Activated naive CD8-positive, alpha-beta T cell treated with anti-CD3 and anti-CD28 coated beads, Interleukin-2, amount 50 U/mL, for 24 hours (primary cell): ENCODE measurements around the gene COL6A1.
A peak's percentile ranks its signal among the peaks of the same experiment; 100 is the strongest.

Experiments
- ATAC-seq: fragments of 150-1000 bp; cut with Tn5 transposase; one replicate; pipeline ENCODE4 v1.10.0; 2021
- DNase-seq: peaks from one replicate; pipeline ENCODE4 v3.0.0; 2021
- H3K27ac Mint-ChIP-seq: one replicate; pipeline ENCODE4 v1.8.0; 2021; ENCODE audit warnings: mild to moderate bottlenecking, mixed read lengths
- H3K27me3 Mint-ChIP-seq: one replicate; pipeline ENCODE4 v1.8.0; 2021; ENCODE audit warnings: mixed read lengths
- H3K36me3 Mint-ChIP-seq: one replicate; pipeline ENCODE4 v1.8.0; 2021; ENCODE audit warnings: low read depth, mixed read lengths
- H3K4me1 Mint-ChIP-seq: one replicate; pipeline ENCODE4 v1.8.0; 2021; ENCODE audit warnings: mixed read lengths
- H3K4me3 Mint-ChIP-seq: one replicate; pipeline ENCODE4 v1.8.0; 2021; ENCODE audit warnings: mild to moderate bottlenecking, moderate library complexity, mixed read lengths
- H3K9me3 Mint-ChIP-seq: one replicate; pipeline ENCODE4 v1.8.0; 2021; ENCODE audit warnings: mixed read lengths

COL6A1 gene

GRCh38 chr21:46051821-46052675 lies 70.5 kb downstream of the COL6A1 start:
- Mint-ChIP-seq H3K4me3 (no peak overlapping the region), H3K36me3 (no peaks in the 10 kb centered on the region), H3K4me1 (peaks cover 41% of the 10 kb centered on the region), H3K9me3 (no peaks in the 10 kb centered on the region), H3K27me3 (peaks cover 9% of the 10 kb centered on the region), H3K27ac (peak overlapping the region; percentile 69)
- no peak for ATAC-seq
- DNase-seq: no peak

GRCh38 chr21:46052703-46053651 lies 71.4 kb downstream of the COL6A1 start:
- Mint-ChIP-seq H3K27me3 (peaks cover 13% of the 10 kb centered on the region), H3K4me1 (peaks cover 51% of the 10 kb centered on the region), H3K27ac (peak overlapping the region; percentile 96), H3K9me3 (no peaks in the 10 kb centered on the region), H3K4me3 (peak overlapping the region; percentile 65), H3K36me3 (peaks cover 2% of the 10 kb centered on the region)
- DNase-seq: peak; percentile 72
- peak; percentile 83 for ATAC-seq

- DNase-seq: no peak
- Mint-ChIP-seq H3K4me3 (no peak overlapping the region), H3K27me3 (peaks cover 18% of the 10 kb centered on the region), H3K27ac (peak overlapping the region; percentile 27), H3K36me3 (peaks cover 2% of the 10 kb centered on the region), H3K4me1 (peaks cover 61% of the 10 kb centered on the region), H3K9me3 (peaks cover under 1% of the 10 kb centered on the region)
- ATAC-seq: no peak
Measured at GRCh38 chr21:46054031-46054430, 72.5 kb downstream of the COL6A1 start.

DNA sequence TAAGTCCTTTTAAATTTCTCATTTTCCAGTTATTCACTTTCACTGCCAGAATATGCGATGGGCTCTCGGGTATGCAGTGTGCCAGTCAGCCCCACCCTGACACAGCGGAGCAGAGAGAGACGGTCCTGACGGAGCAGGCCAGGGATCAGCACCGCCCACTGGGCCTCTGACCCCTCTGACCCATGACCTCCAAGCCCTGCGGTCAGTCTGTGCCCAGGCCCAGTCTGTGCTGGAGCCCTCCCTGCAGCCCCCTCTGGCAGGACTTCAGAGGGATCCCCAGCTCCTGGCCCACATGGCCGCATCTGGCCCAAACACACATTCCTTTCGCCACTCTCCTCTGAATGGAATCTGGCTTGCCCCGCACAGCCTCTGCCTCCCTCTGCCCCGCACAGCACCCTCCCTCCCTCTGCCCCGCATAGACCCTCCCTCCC lies 72.9 kb downstream of the COL6A1 start:
- Mint-ChIP-seq H3K36me3 (peaks cover 2% of the 10 kb centered on the region), H3K9me3 (peaks cover 4% of the 10 kb centered on the region)
- ATAC-seq: no peak

More for the DNA sequence above, 72.9 kb downstream of the COL6A1 start:
- no peak overlapping the region for H3K4me3 Mint-ChIP-seq
- H3K27me3 Mint-ChIP-seq: peaks cover 22% of the 10 kb centered on the region
- H3K27ac Mint-ChIP-seq: no peak overlapping the region
- peaks cover 65% of the 10 kb centered on the region for H3K4me1 Mint-ChIP-seq
- no peak for DNase-seq
